ENCODE measurements around the gene ODF2.
"Not testable (repeated sequence)": the region's sequence is repeated elsewhere in the genome, so short reads cannot be mapped to it uniquely, and the experiment has no call there.

Gene ODF2

DNA sequence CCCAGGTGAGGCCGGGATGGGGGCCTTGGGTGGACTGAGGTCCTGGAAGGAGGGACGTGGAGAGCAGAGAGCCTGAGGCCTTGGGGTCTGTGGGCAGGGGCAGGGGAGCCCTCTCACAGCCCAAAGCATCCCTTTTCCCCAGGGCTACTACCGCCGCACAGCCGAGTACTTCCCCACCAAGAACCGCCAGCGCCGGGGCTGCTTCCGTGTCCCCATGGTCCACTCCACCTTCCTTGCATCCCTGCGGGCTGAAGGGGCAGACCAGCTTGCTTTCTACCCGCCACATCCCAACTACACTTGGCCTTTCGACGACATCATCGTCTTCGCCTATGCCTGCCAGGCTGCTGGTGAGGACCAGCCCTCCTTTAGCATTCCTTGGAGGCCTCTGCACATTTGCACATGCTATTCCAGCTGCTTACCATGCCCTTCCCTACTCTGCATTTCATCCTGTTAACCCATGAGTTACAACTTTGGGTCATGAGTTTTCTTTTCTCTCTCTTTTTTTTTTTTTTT, 31.5 kb upstream of the ODF2 start:
- no peak for DNase-seq

DNA sequence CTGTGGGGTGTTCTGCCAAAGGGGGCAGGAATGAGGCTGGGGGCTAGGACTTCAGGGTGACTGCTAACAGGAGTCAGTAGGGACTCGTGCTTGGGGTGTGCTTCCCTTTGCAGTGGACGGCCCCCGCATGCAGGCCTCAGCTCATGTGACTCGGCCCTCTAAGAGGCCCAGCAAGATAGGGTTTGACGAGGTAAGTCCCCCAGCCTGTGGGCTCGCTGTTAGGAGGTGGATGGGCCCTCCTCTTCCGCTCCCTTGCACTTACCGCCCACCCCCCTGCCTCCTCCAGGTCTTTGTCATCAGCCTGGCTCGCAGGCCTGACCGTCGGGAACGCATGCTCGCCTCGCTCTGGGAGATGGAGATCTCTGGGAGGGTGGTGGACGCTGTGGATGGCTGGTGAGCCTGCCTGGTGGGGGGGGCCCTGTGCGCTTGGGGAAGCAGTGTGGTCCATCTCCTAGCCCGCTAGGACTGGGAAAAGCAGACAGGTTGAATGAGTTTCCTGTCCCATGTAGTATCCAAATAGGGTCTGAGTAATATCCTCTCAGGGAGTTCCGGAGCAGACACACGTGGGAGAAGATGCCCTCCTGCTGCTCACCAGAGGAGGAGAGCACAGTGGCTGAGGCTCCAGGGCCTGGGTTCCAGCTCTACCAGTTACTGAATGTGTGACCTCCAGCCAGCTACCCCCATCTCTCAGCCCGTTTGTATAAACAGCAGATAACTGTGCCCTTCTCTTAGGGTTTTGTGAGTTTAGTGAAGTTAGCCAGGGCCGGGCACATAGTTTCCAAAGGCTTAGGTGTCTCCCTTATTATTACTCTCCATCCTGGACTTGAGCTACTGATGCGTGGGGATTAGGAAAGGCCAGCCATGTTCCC, 26.9 kb upstream of the ODF2 start:
- no peak for DNase-seq

DNA sequence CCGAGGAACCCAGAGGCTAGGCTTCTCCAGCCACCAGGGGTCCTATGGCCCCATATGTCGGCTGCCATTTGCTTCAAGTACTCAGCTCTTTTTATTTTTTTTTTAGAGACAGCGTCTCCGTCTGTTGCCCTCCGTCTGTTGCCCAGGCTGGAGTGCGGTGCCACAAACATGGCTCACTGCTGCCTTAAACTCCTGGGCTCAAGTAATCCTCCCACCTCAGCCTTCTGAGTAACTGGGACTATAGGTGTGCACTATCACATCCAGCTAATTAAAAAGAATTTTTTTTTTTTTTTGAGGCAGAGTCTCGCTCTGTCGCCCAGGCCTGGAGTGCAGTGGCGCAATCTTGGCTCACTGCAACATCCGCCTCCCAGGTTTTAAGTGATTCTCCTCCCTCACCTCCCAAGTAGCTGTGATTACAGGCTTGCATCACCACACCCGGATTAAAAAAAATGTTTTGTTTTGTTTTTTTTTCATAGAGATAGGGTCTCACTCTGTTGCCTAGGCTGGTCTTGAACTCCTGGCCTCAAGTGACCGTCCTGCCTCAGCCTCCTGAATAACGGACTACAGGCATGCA, 26.2 kb upstream of the ODF2 start:
- no peak for DNase-seq

GRCh38 chr9:128431207-128431606, 24.6 kb upstream of the ODF2 start:
- no peak for DNase-seq

GRCh38 chr9:128434340-128434739, 21.5 kb upstream of the ODF2 start:
- DNase-seq, result no peak

DNA sequence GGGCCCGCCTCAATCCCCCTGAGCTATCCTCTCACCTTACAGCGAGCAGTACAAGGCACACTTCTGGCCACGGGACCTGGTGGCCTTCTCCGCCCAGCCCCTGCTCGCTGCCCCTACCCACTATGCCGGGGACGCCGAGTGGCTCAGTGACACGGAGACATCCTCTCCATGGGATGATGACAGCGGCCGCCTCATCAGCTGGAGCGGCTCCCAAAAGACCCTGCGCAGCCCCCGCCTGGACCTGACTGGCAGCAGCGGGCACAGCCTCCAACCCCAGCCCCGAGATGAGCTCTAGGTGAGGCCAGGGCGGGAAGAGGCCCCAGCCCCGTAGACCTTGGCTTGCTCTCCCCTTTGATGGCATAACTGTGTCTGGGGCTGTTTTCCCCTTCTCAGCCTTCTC, 20.2 kb upstream of the ODF2 start:
- no peak for DNase-seq

- DNase-seq, result peak; percentile 79
These were observed 17.3 kb upstream of the ODF2 start for GRCh38 chr9:128438343-128439109.

GRCh38 chr9:128439273-128439672, 16.5 kb upstream of the ODF2 start:
- DNase-seq, result no peak

DNA sequence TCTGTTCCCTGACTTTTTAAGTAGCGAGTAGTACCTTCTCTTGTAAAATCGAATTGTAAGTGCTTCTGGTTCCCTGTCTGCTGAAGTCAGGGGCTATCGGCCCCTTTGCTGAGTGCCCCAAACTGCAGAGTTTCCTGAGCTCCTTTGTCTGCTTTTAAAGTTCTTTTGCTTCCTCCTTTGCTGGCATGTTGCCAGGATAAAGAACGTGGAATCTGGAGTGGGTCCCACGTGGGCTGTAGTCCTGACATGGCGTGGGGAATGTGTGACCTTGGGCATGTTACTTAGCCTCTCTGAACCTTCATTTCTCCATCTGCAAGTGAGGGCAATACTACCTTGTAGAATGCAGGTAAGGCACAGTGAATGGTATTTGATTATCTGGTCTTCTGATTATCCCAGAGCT, 13.7 kb upstream of the ODF2 start:
- no peak for DNase-seq

GRCh38 chr9:128446505-128446904, 9.3 kb upstream of the ODF2 start:
- not testable (repeated sequence) for DNase-seq

DNA sequence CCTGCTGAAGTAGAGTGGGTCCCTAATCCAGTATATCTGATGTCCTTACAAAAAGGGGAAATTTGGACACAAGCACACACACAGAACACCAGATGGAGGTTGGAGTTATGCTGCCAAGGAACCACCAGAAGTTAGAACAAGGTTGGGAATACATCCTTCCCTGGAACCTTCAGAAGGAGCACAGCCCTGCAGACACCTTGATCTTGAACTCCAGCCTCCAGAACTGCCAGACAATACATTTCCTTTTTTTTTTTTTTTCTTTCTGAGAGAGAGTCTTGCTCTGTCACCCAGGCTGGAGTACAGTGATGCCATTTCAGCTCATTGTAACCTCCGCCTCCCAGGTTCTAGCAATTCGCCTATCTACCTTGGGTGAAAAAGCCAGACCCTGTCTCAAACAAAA, 7.1 kb upstream of the ODF2 start:
- DNase-seq, result no peak

DNA sequence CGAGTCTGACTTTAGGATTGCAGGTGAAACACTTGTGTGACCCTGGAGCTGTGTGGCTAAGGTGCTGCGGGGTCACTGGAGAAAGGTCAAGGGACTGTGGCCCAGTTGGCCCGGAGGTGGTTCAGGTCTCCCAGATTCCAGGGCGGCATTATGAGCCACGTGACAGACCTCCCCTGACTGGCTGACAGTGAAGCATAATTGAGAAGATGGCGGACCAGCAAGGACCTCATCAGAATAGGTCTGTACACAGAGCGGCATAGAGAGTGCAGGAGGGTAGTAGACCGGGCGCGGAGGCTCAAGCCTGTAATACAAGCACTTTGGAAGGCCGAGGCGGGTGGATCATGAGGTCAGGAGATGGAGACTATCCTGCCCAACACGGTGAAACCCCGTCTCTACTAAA, 815 bp upstream of the ODF2 start:
- DNase-seq, result no peak

GRCh38 chr9:128456613-128457061, 831 bp downstream of the ODF2 start:
- DNase-seq, result peak; percentile 84

DNA sequence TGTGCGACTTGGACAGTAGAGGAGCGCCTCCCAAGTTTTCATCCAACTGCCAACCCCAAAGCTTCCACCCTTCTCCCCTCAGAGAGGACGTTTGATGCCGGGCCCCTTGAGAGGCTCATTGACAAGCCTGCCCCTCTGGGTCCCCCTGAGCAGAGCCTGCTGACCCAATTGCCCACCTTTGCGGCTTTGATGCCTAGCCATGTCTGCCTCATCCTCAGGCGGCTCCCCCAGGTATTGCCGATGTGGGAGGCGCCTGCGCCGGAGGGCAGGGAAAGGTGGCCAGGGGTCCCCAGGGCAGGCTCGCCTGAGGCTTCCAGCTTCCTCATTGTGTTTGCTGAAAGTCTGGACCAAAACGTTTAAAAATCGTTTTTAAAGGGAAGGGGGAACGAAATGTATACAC, 1.4 kb downstream of the ODF2 start:
- no peak for DNase-seq

GRCh38 chr9:128459011-128459410, 3.2 kb downstream of the ODF2 start:
- DNase-seq, result no peak

DNA sequence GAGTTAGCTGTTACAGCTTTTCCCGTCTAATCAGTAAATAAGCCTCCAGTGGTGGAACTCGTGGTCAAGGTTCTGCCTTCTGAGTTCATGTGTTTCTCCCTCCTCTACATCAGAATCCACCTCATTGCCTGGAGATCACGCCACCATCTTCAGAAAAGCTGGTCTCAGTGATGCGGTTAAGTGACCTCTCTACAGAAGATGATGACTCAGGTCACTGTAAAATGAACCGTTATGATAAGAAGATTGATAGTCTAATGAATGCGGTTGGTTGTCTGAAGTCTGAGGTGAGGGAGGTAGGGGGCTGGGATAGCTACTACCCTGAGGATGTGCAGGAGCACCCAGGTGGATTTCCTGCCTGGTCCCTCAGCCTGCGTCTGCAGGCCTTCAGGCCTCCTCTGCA, 13.3 kb downstream of the ODF2 start:
- DNase-seq, result no peak

GRCh38 chr9:128470560-128470959, 14.8 kb downstream of the ODF2 start:
- DNase-seq, result peak; percentile 43

GRCh38 chr9:128473104-128473503, 17.3 kb downstream of the ODF2 start:
- DNase-seq, result no peak

DNA sequence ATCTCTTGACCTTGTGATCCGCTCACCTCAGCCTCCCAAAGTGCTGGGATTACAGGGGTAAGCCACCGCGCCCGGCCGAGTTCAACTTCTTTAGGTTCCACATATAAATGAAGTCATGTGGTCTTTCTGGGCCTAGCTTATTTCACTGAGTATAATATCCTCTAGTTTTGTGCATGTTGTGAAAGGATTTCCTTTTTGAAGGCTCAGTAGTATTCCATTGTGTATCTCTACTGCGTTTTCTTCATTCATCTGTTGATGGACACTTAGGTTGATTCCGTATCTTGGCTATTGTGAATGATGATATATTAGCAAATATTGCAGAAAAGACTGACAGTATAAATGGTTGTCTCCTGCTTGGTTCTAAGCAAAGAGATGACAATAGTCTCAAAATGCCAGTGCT, 20.1 kb downstream of the ODF2 start:
- no peak for DNase-seq

DNA sequence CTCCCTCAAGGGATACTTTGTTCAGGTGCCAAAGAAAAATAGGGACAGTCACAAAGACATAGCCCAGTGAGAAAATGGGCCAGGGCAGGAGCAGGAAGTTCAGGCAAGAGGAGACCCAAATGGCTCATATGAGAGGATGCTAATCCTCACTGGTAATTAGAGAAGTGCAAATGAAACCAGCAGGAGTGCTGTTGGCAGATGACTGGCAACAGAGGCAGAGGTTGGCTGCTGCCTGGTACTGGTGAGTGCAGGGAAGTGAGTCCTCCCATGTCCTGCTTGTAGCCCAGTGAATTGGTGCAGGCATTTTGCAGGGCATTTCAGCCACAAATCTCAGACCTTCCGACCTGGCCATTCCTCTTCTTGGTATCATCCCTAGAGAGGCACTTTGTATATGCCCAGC, 23.5 kb downstream of the ODF2 start:
- DNase-seq, result no peak

DNA sequence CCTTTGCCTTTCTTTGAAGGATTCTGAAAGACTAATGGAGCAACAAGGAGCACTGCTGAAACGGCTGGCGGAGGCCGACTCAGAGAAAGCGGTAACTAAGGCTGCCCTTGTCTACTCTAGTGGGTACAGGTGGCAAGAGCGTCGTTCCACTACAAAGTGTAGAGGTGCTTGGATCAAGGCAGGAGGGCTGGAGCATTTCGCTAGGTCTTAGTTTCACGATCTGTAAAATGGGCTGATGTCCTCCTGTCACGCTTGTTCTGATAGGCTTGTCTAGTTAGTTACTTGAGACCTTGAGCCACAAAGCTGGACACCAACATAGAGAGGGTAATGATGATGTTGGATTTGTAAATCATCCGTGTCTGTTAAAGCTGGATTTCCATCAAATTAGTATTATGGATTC, 25.8 kb downstream of the ODF2 start:
- no peak for DNase-seq

- DNase-seq, result no peak
These were observed 26.4 kb downstream of the ODF2 start for GRCh38 chr9:128482186-128482585.

- DNase-seq, result no peak
These were observed 29.0 kb downstream of the ODF2 start for GRCh38 chr9:128484686-128485413.
